Panc1 (cell line): ENCODE data around the gene CCDC187.

ENCODE experiments used
- CTCF ChIP-seq: fragments of 450-650 bp; IDR thresholded peaks from 2 replicates; pipeline ENCODE4 v1.5.1; 2017; ENCODE audit warnings: mild to moderate bottlenecking
- POLR2AphosphoS5 ChIP-seq: IDR thresholded peaks from 2 replicates; pipeline ENCODE4 v1.6.1; 2012; ENCODE audit warnings: mild to moderate bottlenecking, low read depth, low read length, moderate library complexity
- REST ChIP-seq, 2 experiments: IDR thresholded peaks; 2 replicates each; pipeline ENCODE4 v1.6.1; 2011 to 2012; ENCODE audit warnings: low read depth in 2 of 2, control low read depth in 1 of 2, low read length in 1 of 2, mild to moderate bottlenecking in 1 of 2, moderate library complexity in 1 of 2; ENCODE audit not compliant: insufficient read depth in 1 of 2
- TCF7L2 ChIP-seq: IDR thresholded peaks from 2 replicates; pipeline ENCODE4 v1.6.1; 2011; ENCODE audit warnings: mild to moderate bottlenecking, low read depth, low read length, inconsistent platforms

GRCh38 chr9:136240941-136241340, 63.0 kb downstream of the CCDC187 start:
- TF ChIP-seq CTCF (no peak), POLR2AphosphoS5 (no peak), TCF7L2 (no peak), REST (IDR thresholded peaks at IDR 0.05; ENCODE audit: insufficient read depth in 1 of 2, low read depth in 2 of 2, low read length in 1 of 2) (no peak)
